Measurements from ENCODE around the gene GTPBP4.
A peak's percentile ranks its signal among the peaks of the same experiment; 100 is the strongest.

Gene GTPBP4

GRCh38 chr10:1057106-1057657 is 68.9 kb downstream of the GTPBP4 start:
- peak overlapping the region; percentile 79 for H3K9ac ChIP-seq (ENCODE audit: low read length)
- no peak for TF ChIP-seq EZH2phosphoT487 (IDR thresholded peaks at IDR 0.05; ENCODE audit: low read depth)
- TF ChIP-seq, protein P1, sequence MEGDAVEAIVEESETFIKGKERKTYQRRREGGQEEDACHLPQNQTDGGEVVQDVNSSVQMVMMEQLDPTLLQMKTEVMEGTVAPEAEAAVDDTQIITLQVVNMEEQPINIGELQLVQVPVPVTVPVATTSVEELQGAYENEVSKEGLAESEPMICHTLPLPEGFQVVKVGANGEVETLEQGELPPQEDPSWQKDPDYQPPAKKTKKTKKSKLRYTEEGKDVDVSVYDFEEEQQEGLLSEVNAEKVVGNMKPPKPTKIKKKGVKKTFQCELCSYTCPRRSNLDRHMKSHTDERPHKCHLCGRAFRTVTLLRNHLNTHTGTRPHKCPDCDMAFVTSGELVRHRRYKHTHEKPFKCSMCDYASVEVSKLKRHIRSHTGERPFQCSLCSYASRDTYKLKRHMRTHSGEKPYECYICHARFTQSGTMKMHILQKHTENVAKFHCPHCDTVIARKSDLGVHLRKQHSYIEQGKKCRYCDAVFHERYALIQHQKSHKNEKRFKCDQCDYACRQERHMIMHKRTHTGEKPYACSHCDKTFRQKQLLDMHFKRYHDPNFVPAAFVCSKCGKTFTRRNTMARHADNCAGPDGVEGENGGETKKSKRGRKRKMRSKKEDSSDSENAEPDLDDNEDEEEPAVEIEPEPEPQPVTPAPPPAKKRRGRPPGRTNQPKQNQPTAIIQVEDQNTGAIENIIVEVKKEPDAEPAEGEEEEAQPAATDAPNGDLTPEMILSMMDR (IDR thresholded peaks at IDR 0.05; ENCODE audit: low read depth, low read length), result no peak
- H3K79me2 ChIP-seq (ENCODE audit: low read length), result peaks cover 97% of the 10 kb centered on the region
- H3K36me3 ChIP-seq (replicated peaks; ENCODE audit: low read depth, low read length), result peaks cover 18% of the 10 kb centered on the region
- H4K20me1 ChIP-seq (ENCODE audit: insufficient read depth, low read length), result peaks cover 16% of the 10 kb centered on the region
- peak overlapping the region; percentile 88 for H3K4me2 ChIP-seq (ENCODE audit: low read length)
- H2AFZ ChIP-seq (ENCODE audit: low read depth, low read length), result no peak overlapping the region; the same call in 1 of the 2 replicates
- peak overlapping the region; percentile 26 for H3K27ac ChIP-seq (ENCODE audit: low read length)
- no peaks in the 10 kb centered on the region for H3K9me3 ChIP-seq (ENCODE audit: insufficient read depth, low read length)
- peaks cover 26% of the 10 kb centered on the region for H3K4me1 ChIP-seq (ENCODE audit: low read length)
- no peaks in the 10 kb centered on the region for H3K27me3 ChIP-seq (ENCODE audit: low read depth, low read length)
- H3K4me3 ChIP-seq (ENCODE audit: low read length), result peak overlapping the region; percentile 96

DNA sequence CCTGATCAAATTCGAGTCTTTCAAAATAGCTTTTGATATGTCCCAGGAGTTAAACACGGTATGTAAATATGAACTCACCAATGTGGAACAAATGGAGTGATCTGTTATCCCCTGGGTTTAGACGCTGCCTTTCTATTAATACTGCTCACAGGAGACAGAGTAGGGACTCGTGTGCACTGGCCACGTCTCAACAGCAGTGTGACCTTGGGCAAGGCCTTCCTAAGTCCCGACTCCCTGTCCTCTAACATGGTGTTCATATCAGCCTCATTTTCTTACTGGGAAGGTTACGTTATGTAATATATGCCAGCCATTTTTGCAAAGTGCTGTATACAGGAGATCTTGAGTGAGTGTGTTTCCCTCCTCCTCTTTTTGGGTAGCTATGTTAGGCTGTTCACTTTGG is 69.8 kb downstream of the GTPBP4 start:
- Histone ChIP-seq H3K4me3 (ENCODE audit: low read length) (peak overlapping the region; percentile 96), H4K20me1 (ENCODE audit: insufficient read depth, low read length) (peaks cover 16% of the 10 kb centered on the region), H3K79me2 (ENCODE audit: low read length) (peaks cover 89% of the 10 kb centered on the region), H3K4me2 (ENCODE audit: low read length) (peak overlapping the region; percentile 88), H3K36me3 (replicated peaks; ENCODE audit: low read depth, low read length) (peaks cover 15% of the 10 kb centered on the region), H2AFZ (ENCODE audit: low read depth, low read length) (no peak overlapping the region), H3K9me3 (ENCODE audit: insufficient read depth, low read length) (no peaks in the 10 kb centered on the region), H3K27ac (ENCODE audit: low read length) (no peak overlapping the region), H3K9ac (ENCODE audit: low read length) (0 out of 2 replicates have a peak overlapping the region, but pooled peaks have one; percentile 79), H3K4me1 (ENCODE audit: low read length) (peaks cover 26% of the 10 kb centered on the region), H3K27me3 (ENCODE audit: low read depth, low read length) (no peaks in the 10 kb centered on the region)
- no peak for TF ChIP-seq EZH2phosphoT487 (IDR thresholded peaks at IDR 0.05; ENCODE audit: low read depth)
- TF ChIP-seq, protein P1 (IDR thresholded peaks at IDR 0.05; ENCODE audit: low read depth, low read length), result no peak

- Histone ChIP-seq H3K4me2 (ENCODE audit: low read length) (no peak overlapping the region), H3K36me3 (replicated peaks; ENCODE audit: low read depth, low read length) (peaks cover 6% of the 10 kb centered on the region), H2AFZ (ENCODE audit: low read depth, low read length) (no peak overlapping the region), H3K9ac (ENCODE audit: low read length) (no peak overlapping the region), H3K79me2 (ENCODE audit: low read length) (peaks cover 70% of the 10 kb centered on the region), H3K4me3 (ENCODE audit: low read length) (no peak overlapping the region), H3K9me3 (ENCODE audit: insufficient read depth, low read length) (no peaks in the 10 kb centered on the region), H3K27me3 (ENCODE audit: low read depth, low read length) (no peaks in the 10 kb centered on the region), H4K20me1 (ENCODE audit: insufficient read depth, low read length) (peaks cover 14% of the 10 kb centered on the region; the same call in 1 of the 2 replicates), H3K4me1 (ENCODE audit: low read length) (peaks cover 23% of the 10 kb centered on the region), H3K27ac (ENCODE audit: low read length) (no peak overlapping the region)
- TF ChIP-seq, protein P1 (IDR thresholded peaks at IDR 0.05; ENCODE audit: low read depth, low read length), result no peak
- no peak for TF ChIP-seq EZH2phosphoT487 (IDR thresholded peaks at IDR 0.05; ENCODE audit: low read depth)
Observed at GRCh38 chr10:1059902-1060301, 71.7 kb downstream of the GTPBP4 start.

GRCh38 chr10:1061930-1062774 is 73.9 kb downstream of the GTPBP4 start:
- Histone ChIP-seq H4K20me1 (ENCODE audit: insufficient read depth, low read length) (peaks cover 9% of the 10 kb centered on the region; the same call in 1 of the 2 replicates), H3K27ac (ENCODE audit: low read length) (no peak overlapping the region), H3K4me3 (ENCODE audit: low read length) (no peak overlapping the region), H3K4me1 (ENCODE audit: low read length) (peaks cover 17% of the 10 kb centered on the region), H3K36me3 (replicated peaks; ENCODE audit: low read depth, low read length) (peaks cover 6% of the 10 kb centered on the region), H3K27me3 (ENCODE audit: low read depth, low read length) (no peaks in the 10 kb centered on the region), H3K9ac (ENCODE audit: low read length) (no peak overlapping the region), H3K4me2 (ENCODE audit: low read length) (no peak overlapping the region), H2AFZ (ENCODE audit: low read depth, low read length) (no peak overlapping the region), H3K79me2 (ENCODE audit: low read length) (peaks cover 48% of the 10 kb centered on the region), H3K9me3 (ENCODE audit: insufficient read depth, low read length) (no peaks in the 10 kb centered on the region)
- no peak for TF ChIP-seq EZH2phosphoT487 (IDR thresholded peaks at IDR 0.05; ENCODE audit: low read depth)
- TF ChIP-seq, protein P1 (IDR thresholded peaks at IDR 0.05; ENCODE audit: low read depth, low read length), result no peak

Measured in OCI-LY3 (cell line).